BJ (cell line): Measurements from ENCODE around the gene LMNTD2. TPM values are rescaled to one million over a fixed set of nuclear protein-coding genes. Genes with fewer than 3 reads are reported as not detected.

ENCODE experiments used
- CTCF ChIA-PET: fragments of 350-600 bp; formaldehyde crosslinking; extraction: SDS; loops from one replicate; lab custom pipeline; 2021; ENCODE audit warnings: antibody characterized with exemption, inconsistent platforms; lab: Yijun Ruan, JAX
- POLR2A ChIA-PET: fragments of 300-600 bp; sonication (Branson Sonifier 250); formaldehyde crosslinking; extraction: SDS; loops from one replicate; lab custom pipeline; 2021; ENCODE audit warnings: antibody characterized with exemption; lab: Charles Lee
- DNase-seq: peaks from one replicate; pipeline ENCODE4 v3.0.0-alpha.2; 2011; ENCODE audit warnings: low read depth
- H3K27me3 ChIP-seq: 2 replicates; pipeline ENCODE4 v1.6.0; 2011; ENCODE audit warnings: low read length; ENCODE audit not compliant: control insufficient read depth, insufficient read depth
- H3K36me3 ChIP-seq: 2 replicates; pipeline ENCODE4 v1.5.1; 2011; ENCODE audit warnings: low read length; ENCODE audit not compliant: control insufficient read depth, insufficient read depth
- H3K4me3 ChIP-seq: 2 replicates; pipeline ENCODE4 v1.5.1; 2011; ENCODE audit warnings: low read depth, mild to moderate bottlenecking, control low read depth, low read length
- CTCF ChIP-seq: IDR thresholded peaks from 2 replicates; pipeline ENCODE4 v1.5.1; 2011; ENCODE audit warnings: low read depth, mild to moderate bottlenecking, control low read depth, inconsistent platforms, low read length, moderate library complexity; ENCODE audit not compliant: insufficient read depth
- polyA plus RNA-seq: library from polyadenylated mRNA; depleted of rRNA; stranded (reverse); fragments of >200 nt; gene quantifications from 2 replicates; pipeline ENCODE4 v1.2.3, GENCODE V29; 2011

LMNTD2 gene
- polyA plus RNA-seq, 1 experiment, result 2.5 TPM

GRCh38 chr11:559020-559620 is 1.4 kb downstream of the LMNTD2 start:
- peaks cover 15% of the 10 kb centered on the region for H3K27me3 ChIP-seq
- H3K36me3 ChIP-seq, result peaks cover 8% of the 10 kb centered on the region
- H3K4me3 ChIP-seq, result no peak overlapping the region
- ChIA-PET CTCF (interaction anchor here (0.9 to 1.3 kb wide), 2 partner anchors 164 to 169 kb away, joined by 3 to 5 read pairs; no protein-coding TSS in a partner anchor), POLR2A (no interaction called here)
- TF ChIP-seq CTCF, result no peak
- DNase-seq, result no peak

GRCh38 chr11:558503-558902 is 2.0 kb downstream of the LMNTD2 start:
- POLR2A ChIA-PET, result no interaction called here
- Histone ChIP-seq H3K36me3 (peaks cover 7% of the 10 kb centered on the region), H3K4me3 (no peak overlapping the region), H3K27me3 (peaks cover 15% of the 10 kb centered on the region)
- CTCF ChIA-PET, result interaction anchor here (0.9 to 1.2 kb wide), 2 partner anchors 164 to 169 kb away, joined by 3 read pairs; no protein-coding TSS in a partner anchor
- no peak for DNase-seq
- TF ChIP-seq CTCF, result no peak

- Histone ChIP-seq H3K4me3 (no peak overlapping the region), H3K27me3 (peaks cover 15% of the 10 kb centered on the region), H3K36me3 (no peaks in the 10 kb centered on the region)
- no peak for DNase-seq
- ChIA-PET CTCF (interaction anchor here (1.2 to 1.6 kb wide), 4 partner anchors 8 to 165 kb away, joined by 3 to 4 read pairs (median 4); no protein-coding TSS in a partner anchor), POLR2A (no interaction called here)
- TF ChIP-seq CTCF, result no peak
Observed at GRCh38 chr11:557328-558132, 3.0 kb downstream of the LMNTD2 start.

- POLR2A ChIA-PET, result no interaction called here
- no peak for TF ChIP-seq CTCF
- CTCF ChIA-PET, result interaction anchor here (0.8 to 1.6 kb wide), 5 partner anchors 9 to 133 kb away, joined by 3 to 4 read pairs (median 4); no protein-coding TSS in a partner anchor
- DNase-seq, result no peak
- H3K27me3 ChIP-seq, result peaks cover 15% of the 10 kb centered on the region
- no peak overlapping the region for H3K4me3 ChIP-seq
- H3K36me3 ChIP-seq, result no peaks in the 10 kb centered on the region
Observed at GRCh38 chr11:556662-557256, 3.8 kb downstream of the LMNTD2 start.
